Putamen (tissue), 1 donor: Measurements from ENCODE around the gene SLC17A5.
"Not testable (repeated sequence)": the region's sequence is repeated elsewhere in the genome, so short reads cannot be mapped to it uniquely, and the experiment has no call there.

Source experiments
- DNase-seq: peaks from one replicate; pipeline ENCODE4 v3.0.0-alpha.2; 2016; ENCODE audit warnings: low spot score

The SLC17A5 gene

DNA sequence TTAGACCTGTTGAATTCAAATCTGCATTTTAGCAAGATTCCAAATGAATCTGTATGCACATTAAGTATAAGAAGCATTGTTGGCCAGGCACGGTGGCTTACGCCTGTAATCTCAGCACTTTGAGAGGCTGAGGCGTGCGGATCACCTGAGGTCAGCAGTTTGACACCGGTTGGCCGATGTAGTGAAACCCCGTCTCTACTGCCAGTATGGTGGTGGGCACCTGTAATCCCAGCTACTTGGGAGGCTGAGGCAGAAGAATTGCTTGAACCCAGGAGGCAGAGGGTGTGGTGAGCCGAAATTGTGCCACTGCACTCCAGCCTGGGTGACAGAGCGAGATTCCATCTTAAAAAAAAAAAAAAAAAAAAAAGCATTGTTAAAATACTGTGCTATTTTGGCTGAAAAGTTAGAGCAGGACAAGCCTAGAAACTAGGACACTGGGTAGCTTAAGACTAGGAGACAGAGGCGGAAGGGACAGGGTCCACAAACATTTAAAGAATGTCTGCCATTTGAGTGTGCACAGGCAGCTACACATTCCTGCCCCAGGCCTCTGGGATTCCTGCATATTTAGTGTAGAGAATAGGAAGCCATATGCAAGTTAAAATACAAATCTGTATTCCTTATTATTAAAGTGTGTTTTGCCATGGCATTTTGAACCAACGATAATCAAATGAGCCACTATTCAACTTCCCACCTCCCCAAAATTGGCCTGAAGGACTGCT, 87.9 kb downstream of the SLC17A5 start:
- DNase-seq = no peak

DNA sequence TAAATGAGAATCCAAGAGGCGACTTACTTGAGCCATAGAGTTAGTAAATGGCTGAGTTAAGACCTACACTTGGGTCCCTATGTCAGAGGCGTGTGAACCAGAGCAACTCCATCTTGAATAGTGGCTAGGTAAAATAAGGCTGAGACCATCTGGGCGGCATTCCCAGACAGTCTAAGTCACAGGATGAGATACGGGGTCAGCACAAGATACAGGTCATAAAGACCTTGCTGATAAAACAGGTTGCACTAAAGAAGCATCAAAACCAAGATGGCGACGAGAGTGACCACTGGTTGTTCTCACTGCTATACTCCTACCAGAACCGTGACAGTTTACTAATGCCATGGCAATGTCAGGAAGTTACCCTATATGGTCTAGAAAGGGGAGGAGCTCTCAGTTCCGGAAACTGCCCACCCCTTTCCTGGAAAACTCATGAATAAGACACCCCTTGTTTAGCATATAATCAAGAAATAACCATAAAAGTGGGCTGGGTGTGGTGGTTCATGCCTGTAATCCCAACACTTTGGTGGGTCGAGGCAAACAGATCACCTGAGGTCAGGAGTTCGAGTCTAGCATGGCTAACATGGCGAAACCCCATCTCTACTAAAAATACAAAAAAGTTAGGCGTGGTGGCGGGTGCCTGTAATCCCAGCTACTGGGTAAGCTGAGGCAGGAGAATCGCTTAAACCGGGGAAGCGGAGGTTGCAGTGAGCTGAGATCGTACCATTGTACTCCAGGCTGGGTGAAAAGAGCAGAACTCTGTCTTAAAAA, 89.0 kb downstream of the SLC17A5 start:
- DNase-seq = no peak

DNA sequence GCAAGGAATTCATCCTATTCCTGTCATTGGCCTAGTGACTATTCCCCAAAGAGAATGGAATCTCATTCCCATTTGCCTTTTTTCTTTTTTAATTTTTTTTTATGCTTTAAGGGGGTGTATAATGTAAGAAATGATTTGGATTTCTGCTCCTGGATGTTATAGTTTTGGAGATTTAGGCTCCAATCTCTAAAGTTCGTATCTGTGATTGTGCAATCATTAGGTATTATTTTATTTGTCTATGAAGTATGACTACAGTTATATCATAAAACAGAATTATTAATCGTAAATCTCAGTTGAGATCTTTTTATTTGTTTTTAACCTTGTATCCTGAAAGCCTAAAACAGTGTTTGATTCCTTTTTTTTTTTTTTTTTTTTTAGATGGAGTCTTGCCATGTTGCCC, 91.2 kb downstream of the SLC17A5 start:
- DNase-seq = no peak

DNA sequence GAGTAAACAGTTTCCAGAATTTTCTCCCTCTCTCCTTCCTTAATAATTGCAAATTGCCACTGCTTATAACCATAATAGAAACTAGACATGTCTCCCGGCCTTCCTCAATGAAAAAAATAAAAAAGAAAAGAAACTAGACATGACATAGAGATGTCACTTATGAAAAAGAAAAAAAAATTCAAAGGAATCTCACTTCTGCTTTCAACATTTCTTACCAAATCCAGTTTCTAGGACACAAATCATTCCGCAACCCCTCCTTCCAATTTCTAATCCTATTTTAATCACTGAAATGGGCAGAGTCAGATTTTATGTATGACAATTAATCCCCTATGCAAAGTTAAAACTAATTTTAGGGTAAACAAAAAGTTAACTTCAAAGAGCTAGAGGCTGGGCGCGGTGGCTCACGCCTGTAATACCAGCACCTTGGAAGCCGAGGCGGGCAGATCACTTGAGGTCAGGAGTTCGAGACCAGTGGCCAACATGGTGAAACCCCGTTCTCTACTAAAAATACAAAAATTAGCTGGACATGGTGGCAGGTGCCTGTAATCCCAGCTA, 92.9 kb downstream of the SLC17A5 start:
- DNase-seq = no peak

DNA sequence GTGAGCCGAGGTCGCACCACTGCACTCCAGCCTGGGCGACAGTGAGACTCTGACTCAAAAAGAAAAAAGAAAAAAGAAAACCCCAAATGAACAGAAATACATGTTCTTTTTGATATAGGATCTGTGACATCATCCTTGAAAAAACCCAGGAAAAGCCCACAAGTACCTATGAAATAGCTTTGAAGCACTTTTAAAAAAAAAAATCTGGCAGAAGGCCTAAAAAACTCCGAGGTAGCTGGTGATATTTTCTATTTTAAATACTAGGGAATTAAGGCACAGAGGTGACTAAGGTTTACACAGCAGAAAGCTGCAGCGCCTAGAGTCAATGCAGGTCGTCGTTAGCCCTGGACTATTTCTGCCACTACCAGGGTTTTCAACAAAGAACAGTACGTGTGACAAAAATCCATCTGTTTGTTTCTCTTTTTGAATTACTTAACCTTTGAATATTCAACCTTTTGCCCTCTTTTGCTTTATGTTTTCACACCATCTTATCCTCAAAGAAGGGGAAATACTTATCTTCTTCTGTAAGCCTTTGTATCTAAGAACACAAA, 93.5 kb downstream of the SLC17A5 start:
- DNase-seq = no peak

DNA sequence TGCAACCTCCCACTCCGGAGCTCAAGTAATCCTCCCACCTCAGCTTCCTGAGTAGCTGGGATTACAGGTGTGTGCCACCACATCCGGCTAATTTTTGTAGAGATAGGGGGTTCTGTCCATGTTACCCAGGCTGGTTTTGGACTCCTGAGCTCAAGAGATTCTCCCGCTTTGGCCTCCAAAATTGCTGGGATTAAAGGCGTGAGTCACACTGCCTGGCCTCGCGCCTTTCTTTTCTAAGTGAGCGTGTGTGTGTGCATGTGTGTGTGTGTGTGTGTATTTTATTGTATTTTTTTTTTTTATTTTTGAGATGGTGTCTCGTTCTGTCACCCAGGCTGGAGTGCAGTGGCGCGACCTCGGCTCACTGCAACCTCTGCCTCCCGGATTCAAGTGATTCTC, 94.4 kb downstream of the SLC17A5 start:
- not testable (repeated sequence) for DNase-seq

DNA sequence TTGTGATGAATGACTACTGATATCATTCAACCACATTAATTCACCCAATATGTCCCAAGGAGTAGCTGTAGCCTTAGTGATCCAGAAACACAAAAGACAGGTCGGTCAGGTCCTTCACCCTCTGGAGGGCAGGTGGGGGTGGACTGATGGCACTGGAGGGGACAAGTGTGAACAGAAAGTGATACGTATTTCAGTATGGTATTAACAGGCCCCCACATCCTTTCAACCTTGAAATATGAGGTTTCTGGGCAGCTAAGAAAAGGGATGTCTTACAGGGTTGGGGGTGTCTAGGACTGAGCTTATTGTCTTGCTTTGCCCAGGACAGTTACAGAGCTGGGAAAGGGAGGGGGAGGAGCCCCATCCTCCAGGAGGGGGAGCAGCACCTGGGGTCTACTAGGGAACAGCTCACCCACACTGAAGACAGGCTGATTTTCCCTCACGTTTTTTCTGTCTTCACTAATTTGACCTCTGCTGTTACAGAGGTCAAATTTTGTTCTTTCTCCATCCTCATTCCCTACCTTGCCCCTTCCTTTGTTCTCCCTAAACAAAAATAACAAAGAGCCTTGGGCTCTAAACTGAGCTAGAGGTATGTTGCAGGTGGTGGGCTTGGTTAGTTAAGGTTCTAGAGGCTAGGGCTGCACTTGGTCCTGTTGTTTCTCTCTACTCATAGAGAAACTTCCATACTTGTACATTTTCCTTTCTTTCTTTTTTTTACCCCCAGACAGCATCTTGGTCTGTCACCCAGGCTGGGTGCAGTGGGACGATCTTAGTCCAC, 95.0 kb downstream of the SLC17A5 start:
- no peak for DNase-seq

DNA sequence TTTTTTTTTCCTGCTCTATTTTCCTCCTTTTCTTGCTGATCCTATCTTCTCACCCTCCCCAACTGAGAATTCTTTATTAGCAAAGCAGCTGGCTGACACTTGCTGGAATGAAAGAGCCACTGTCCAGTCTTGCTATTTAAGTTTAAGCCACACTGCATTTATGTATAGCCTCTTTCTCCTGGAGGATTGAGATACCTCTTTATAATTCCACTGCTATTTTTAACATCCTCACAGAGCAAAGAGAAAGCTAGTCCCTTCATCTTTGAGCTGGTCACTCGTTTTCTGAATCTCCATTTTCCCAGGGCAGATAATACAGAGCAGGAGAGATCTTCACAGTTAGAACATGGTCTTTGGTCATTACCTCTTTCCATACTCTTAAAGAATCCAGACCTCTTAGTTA, 97.0 kb downstream of the SLC17A5 start:
- DNase-seq = no peak

DNA sequence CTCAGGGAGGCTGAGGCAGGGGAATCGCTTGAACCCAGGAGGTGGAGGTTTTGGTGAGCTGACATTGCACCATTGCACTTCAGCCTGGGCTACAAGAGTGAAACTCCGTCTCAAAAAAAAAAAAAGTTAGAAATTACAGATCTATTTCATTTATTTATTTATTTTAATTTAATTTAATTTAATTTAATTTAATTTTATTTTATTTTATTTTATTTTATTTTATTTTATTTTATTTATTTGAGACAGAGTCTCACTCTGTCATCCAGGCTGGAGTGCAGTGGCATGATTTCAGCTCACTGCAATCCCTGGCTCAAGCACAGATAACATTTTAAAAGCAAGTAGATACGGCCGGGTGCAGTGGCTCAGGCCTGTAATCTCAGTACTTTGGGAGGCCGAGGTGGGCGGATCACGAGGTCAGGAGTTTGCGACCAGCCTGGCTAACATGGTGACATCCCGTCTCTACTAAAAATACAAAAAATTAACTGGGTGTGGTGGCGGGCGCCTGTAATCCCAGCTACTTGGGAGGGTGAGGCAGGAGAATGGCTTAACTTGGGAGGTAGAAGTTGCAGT, 98.3 kb downstream of the SLC17A5 start:
- not testable (repeated sequence) for DNase-seq

DNA sequence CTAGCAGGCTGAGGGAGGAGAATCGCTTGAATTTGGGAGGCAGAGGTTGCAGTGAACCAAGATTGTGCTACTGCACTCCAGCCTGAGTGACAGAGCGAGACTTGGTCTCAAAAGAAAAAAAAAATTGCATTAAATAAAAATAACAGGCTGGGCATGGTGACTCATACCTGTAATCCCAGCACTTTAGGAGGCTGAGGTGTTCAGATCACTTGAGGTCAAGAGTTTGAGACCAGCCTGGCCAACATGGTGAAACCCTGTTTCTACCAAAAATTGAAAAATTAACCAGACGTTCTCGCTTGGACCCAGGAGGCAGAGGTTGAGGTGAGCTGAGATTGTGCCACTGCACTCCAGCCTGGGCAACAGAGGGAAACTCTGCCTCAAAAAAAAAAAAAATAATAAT, 102.7 kb downstream of the SLC17A5 start:
- DNase-seq = not testable (repeated sequence)

DNA sequence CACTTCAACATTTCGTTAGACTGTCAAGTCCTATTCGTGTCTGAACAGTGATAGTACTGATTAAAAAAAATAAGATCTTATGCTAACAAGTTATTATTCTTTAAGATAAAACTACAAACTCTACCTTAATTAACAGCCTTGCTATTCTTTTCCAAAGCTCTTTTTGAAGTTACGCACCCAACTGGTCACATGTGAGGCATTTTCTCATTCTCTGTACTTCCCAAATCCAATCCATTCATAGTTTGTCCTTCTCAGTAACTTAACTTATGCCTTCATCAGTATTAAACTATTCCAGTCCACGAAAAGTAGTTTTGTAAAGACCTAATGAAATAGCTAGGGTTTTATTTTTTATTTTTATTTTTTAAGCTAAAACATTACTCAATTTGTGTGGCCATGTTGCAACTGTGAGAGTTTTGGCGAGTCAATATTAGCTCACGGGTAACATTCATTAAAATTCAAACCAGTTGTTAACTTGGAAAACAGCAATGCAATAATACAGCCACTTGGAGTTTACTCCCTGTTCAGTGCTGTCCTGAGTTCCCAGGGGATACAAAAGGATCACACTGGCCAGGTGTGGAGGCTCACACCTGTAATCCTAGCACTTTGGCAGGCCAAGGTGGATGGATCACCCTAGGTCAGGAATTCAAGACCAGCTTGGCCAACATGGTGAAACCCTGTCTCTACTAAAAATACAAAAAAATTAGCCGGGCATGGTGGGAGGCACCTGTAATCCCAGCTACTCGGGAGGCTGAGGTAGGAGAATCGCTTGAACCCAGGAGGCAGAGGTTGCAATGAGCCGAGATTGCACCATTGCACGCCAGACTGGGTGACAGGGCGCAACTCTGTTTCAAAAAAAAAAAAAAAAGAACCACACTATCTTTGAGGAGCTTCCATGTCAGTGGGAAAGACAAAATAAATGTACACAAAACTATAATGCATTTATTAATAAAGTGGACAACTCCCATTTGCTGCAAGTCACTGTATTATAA, 105.0 kb downstream of the SLC17A5 start:
- DNase-seq = no peak

DNA sequence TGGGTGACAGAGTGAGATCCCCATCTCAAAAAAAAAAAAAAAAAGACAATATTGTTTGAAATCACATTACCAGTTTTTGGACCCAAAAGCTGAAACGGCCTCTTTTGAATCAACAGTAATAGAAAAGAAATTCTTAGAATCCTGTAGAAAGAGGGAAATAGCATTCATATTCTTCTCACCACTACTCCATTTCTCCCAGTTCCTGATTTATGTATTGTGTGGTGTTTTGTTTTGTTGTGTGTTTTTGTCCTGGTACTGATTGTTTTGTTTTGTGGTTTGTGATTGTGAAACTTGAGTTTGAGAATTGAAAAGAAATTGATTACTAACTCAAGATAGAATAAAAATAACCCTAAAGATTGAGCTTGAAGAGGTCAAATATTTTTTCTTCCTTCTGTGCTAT, 106.8 kb downstream of the SLC17A5 start:
- DNase-seq = no peak
